NCI-H460 (cell line): ENCODE data around the gene MNT. TPM values are rescaled to one million over a fixed set of nuclear protein-coding genes. Genes with fewer than 3 reads are reported as not detected.

Experiments
- DNase-seq: peaks from one replicate; pipeline ENCODE4 v3.0.0-alpha.2; 2016; ENCODE audit warnings: low read depth; ENCODE audit errors: extremely low read depth
- small RNA-seq, 2 experiments: library from RNA; depleted of rRNA; stranded (forward); fragments of <200 nt; gene quantifications; one replicate each; pipeline ENCODE3, GENCODE V24; 2014
- total RNA-seq: library from RNA; depleted of rRNA; stranded (reverse); fragments of >200 nt; shearing (Covaris generic); gene quantifications from 2 replicates; pipeline ENCODE4 v1.2.3, GENCODE V29; 2014; rRNA removed

MNT gene
- total RNA-seq, 1 experiment from 2014 or later: 10.1 TPM

DNA sequence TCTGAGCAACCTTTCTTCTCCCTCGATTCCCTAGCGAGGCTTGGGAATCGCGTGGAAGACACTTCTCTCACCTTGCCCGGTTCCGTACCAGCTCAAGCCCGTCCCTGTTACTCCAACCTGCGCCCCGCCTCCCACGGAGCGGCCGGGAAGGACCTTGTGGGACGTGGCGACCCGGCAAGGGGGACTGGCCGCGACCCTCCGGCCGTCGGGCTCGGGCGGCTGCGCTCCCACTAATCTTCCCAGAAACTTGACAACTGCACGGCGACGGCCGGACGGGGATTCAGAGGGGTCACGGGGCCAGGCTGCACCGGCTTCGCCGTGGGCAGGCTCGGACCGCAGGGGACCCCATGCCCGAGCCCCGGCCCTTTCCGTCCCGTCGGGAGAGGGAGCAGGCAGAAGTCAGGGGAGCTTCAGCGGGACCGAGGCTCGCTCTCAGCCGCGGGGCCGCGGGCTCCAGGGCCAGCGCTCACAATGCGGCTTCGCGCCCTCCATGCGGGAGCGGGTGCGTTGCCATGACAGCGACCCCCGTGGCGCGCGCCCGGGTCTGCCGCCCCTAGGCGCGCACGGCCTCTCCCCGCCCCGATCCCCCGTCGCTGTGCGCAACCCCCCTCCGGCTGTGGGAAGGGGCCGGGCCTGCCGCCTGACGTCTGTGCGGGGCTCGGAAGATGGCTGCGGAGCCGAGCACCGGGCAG lies 63.9 kb downstream of the MNT start, which contains the start of gene SGSM2:
Gene SGSM2, plus strand, starts transcription at position 650 of the 692 bp plus-strand sequence. CDS start 188 bp downstream, outside the sequence.
- no peak for DNase-seq

GRCh38 chr17:2336215-2336851 lies 64.5 kb downstream of the MNT start, which contains the start of gene TSR1:
TSS of gene TSR1 (minus strand) at chr17:2336457. CDS start at chr17:2336427, 30 bp downstream.
- peak; percentile 87 for DNase-seq

DNA sequence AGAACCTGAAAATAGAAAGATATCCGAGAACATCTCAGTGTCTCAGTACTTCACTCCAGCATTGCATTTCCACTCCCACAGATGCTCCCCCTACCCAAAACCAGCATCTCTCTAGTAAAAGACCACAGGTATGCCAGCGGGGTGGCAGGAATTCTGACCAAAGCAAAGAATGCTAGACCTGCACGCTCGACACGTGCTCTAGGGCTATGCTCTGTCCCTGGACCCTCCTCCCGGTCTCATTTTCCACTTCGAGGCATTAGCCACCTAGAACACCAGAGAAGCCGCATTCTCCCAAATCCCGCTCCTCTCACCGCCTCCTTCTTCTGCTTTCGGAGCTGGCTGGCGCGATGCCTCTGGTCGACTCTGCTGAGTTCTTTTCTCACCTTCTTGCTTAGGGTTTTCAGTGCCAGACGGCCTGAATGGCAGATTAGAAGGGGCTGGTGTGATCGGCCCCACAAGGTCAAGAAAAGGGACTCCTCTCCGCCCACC lies 65.1 kb downstream of the MNT start:
- DNase-seq: no peak

Small RNA genes within 50 kb of the gene (small RNA-seq; reads per million reads assigned to genes)
- 0 reads per million in 2 experiments for gene AC006435.3
- 0 reads per million in 2 experiments for gene AC006435.4

Other genes with a start within 250 kb of the MNT start
- 7.2 and 8.7 TPM in 2 replicates for gene SMG6, start 97.3 kb downstream of the MNT start, total RNA-seq
- gene SRR, start 97.1 kb downstream of the MNT start, total RNA-seq: 4.1 and 5.7 TPM in 2 replicates
- gene TSR1, start 64.6 kb downstream of the MNT start, total RNA-seq: 39.9 and 50.1 TPM in 2 replicates
- gene SGSM2, start 63.6 kb downstream of the MNT start, total RNA-seq: 19.1 and 19.4 TPM in 2 replicates
- gene METTL16, start 110.8 kb upstream of the MNT start, total RNA-seq: 30.3 and 33.2 TPM in 2 replicates
- gene PAFAH1B1, start 192.6 kb upstream of the MNT start, total RNA-seq: 76.7 and 88.3 TPM in 2 replicates